HG03565 (cell line): ENCODE measurements around the gene TOR2A.

Experiments
- ATAC-seq: cut with Tn5 transposase; IDR thresholded peaks from one replicate; pipeline ENCODE4 v1.9.1; 2021; ENCODE audit warnings: mild to moderate bottlenecking, moderate library complexity; ENCODE audit not compliant: unreplicated experiment

TOR2A gene

GRCh38 chr9:127744398-127745110 is 9.5 kb upstream of the TOR2A start:
- no peak for ATAC-seq

- no peak for ATAC-seq
Measured at GRCh38 chr9:127742435-127743088, 7.5 kb upstream of the TOR2A start.

- no peak for ATAC-seq
Measured at GRCh38 chr9:127741831-127742434, 6.8 kb upstream of the TOR2A start.

GRCh38 chr9:127739614-127740330 is 4.7 kb upstream of the TOR2A start:
- ATAC-seq, result no peak

GRCh38 chr9:127738666-127739065 is 3.6 kb upstream of the TOR2A start:
- no peak for ATAC-seq

- no peak for ATAC-seq
Measured at GRCh38 chr9:127735530-127736185, 564 bp upstream of the TOR2A start.

- no peak for ATAC-seq
Measured at GRCh38 chr9:127734247-127734746, 797 bp downstream of the TOR2A start.

- ATAC-seq, result no peak
Measured at GRCh38 chr9:127733614-127734013, 1.5 kb downstream of the TOR2A start.

GRCh38 chr9:127732444-127732843 is 2.6 kb downstream of the TOR2A start:
- ATAC-seq, result no peak

GRCh38 chr9:127731938-127732337 is 3.2 kb downstream of the TOR2A start:
- ATAC-seq, result no peak

GRCh38 chr9:127730799-127731410 is 4.2 kb downstream of the TOR2A start:
- ATAC-seq, result no peak

GRCh38 chr9:127730262-127730661 is 4.8 kb downstream of the TOR2A start:
- ATAC-seq, result no peak

- no peak for ATAC-seq
Measured at GRCh38 chr9:127729522-127730256, 5.4 kb downstream of the TOR2A start.

GRCh38 chr9:127728808-127729207 is 6.3 kb downstream of the TOR2A start:
- ATAC-seq, result no peak

GRCh38 chr9:127726871-127727270 is 8.2 kb downstream of the TOR2A start:
- no peak for ATAC-seq

- no peak for ATAC-seq
Measured at GRCh38 chr9:127724012-127724411, 11.1 kb downstream of the TOR2A start.

GRCh38 chr9:127723444-127723843 is 11.7 kb downstream of the TOR2A start:
- no peak for ATAC-seq

- ATAC-seq, result no peak
Measured at GRCh38 chr9:127723013-127723412, 12.1 kb downstream of the TOR2A start.

GRCh38 chr9:127722055-127722745 is 12.9 kb downstream of the TOR2A start:
- ATAC-seq, result no peak
